NCI-H748 treated with DMSO at 0.1 percent for 48 hours (cell line): ENCODE data around the gene TRMT10A.
A peak's percentile ranks its signal among the peaks of the same experiment; 100 is the strongest.

Experiments
- DNase-seq: peaks from one replicate; lab custom pipeline; 2025; lab: John Stamatoyannopoulos, UW

Gene TRMT10A, protein sequence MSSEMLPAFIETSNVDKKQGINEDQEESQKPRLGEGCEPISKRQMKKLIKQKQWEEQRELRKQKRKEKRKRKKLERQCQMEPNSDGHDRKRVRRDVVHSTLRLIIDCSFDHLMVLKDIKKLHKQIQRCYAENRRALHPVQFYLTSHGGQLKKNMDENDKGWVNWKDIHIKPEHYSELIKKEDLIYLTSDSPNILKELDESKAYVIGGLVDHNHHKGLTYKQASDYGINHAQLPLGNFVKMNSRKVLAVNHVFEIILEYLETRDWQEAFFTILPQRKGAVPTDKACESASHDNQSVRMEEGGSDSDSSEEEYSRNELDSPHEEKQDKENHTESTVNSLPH

DNA sequence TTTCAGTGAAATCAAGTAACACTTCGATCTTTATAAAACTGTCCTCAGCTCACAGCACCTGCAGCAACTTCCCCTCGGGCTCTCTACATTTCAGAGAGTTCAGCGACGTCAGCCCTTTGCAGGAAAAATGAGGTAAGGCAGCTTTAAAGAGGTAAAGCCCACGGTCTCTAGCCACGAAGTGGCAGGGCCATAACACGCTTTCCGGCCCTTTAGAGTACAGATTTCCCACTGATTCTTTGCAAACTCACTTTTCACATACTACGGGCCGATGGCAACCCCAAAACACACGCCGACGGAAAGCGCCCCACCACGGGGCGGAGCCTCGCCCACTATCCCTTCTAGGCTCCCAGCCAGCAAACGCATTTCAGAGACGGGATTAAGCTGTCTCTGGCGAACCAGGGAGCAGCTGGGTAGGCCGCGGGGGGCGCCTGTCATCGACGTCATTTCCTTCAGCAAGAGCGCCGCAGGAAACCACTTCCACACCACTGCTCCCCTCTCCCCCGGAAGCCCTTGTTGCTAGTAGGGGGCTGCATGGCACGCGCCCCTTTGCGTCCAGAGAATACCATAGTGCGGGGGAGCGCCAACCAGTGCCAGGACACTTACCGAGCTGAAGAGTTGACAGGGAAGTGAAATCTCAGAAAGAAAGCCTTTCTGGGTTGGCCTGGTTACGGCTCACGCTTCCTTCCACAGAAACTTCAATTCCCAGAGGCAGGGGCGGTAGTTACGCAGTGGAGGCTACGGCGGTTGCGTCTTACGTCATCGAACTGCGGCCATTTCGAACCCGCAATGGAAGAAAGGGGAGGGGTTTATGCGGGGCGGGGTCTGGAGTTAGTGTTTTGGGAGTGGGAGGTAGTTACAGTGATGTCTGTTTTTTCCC lies at the start of gene TRMT10A:
TRMT10A (minus strand) TSS at position 730 of the 877 bp plus-strand sequence. CDS start 4,701 bp downstream, outside the sequence.
- DNase-seq: peak; percentile 83

DNA sequence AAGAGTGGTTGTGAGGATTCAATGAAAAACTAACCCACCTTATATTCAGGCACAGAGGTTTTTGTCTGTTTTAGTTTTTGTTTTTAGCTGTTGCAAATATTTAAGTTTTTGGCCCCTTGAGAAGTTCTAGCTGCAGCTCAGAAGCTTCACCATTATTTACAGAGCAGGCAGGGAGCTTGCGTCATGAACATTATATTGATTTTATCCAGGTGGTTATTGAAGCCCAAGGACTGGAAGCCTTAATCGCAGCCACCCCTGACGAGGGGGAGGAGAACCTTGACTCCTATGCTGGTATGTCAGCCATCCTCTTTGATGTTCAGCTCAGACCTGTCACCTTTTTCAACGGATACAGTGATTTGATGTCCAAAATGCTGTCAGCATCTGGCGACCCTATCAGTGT lies 48.9 kb upstream of the TRMT10A start:
- no peak for DNase-seq

DNA sequence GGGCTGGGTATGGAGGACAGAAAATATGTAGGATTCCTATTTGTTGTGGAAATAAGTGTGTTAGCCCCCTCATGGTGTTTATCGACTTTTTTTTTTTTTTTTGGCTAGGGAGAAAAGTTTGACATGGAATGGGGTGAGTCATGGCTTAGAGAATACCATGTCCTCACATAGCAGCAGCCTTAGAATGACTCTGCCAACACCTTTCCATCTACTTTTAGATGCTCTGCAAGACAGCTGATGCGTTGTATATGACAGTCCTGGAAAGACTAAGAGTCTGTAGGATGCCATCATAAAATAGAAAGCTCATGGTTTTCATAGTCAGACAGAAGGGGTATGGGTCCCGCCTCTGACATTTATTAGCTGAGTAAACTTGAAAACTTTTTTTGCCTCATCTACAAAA lies 48.4 kb upstream of the TRMT10A start:
- no peak for DNase-seq

DNA sequence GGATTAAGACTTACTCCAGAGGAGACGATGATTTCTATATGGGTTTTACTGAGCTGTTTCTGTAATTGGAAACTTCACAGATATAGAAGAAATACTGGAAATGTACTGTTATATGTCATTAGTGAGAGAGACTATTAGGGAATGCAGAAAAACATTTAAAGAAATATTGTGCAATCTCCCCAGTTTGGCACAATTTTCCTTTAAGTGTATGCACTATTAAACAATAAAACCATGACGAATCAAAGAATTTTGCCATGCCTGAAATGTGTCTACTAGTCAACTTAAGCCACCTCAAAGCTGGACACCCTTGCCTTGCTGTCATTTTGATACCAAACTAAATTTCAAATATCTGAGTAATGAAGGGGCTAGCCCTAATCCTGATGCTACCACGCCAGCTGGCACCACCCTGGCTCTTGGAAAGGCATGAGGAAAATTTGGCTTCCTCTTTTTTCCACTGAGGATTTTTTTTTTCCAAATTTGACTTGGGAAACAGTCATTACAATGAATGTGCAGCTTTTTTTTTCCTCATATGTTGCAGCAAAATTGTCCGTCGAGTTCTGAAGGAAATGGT lies 46.9 kb upstream of the TRMT10A start:
- no peak for DNase-seq

DNA sequence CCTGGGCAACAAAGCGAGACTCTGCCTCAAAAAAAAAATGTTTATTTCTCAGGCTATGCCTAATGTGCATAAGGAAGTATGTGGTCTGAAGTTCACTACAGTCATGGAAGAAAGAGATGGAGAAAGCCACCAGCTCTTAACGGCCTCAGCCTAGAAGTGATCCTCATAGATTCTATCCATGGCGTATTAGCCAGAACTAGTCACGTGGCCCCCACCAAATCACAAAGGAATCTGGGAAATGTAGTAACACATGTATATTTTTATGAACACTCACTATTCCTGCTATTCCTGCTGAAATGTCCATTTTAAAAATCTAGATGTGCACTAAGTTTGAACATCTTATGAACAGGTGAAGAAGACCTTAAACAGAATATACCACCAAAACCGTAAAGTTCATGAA lies 44.6 kb upstream of the TRMT10A start:
- no peak for DNase-seq

- DNase-seq: no peak
These were observed 42.9 kb upstream of the TRMT10A start for GRCh38 chr4:99606716-99607115.

DNA sequence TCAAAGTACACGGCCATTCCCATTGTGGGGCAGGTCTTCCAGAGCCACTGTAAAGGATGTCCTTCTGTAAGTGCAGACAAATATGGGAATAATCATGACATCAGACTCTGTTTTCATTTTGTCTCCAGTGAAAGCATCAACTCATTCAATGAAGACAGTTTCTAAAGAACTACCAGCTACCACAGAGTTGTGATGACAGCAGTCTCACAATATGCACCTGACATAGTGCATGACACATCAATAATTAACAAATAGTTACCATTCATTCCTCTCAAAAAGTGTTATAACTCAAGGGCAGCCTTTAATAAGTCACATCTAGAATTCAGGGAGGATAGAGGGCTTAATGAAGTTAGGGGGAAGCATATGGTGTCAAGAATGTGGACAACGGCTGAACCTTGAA lies 31.0 kb upstream of the TRMT10A start:
- DNase-seq: no peak

DNA sequence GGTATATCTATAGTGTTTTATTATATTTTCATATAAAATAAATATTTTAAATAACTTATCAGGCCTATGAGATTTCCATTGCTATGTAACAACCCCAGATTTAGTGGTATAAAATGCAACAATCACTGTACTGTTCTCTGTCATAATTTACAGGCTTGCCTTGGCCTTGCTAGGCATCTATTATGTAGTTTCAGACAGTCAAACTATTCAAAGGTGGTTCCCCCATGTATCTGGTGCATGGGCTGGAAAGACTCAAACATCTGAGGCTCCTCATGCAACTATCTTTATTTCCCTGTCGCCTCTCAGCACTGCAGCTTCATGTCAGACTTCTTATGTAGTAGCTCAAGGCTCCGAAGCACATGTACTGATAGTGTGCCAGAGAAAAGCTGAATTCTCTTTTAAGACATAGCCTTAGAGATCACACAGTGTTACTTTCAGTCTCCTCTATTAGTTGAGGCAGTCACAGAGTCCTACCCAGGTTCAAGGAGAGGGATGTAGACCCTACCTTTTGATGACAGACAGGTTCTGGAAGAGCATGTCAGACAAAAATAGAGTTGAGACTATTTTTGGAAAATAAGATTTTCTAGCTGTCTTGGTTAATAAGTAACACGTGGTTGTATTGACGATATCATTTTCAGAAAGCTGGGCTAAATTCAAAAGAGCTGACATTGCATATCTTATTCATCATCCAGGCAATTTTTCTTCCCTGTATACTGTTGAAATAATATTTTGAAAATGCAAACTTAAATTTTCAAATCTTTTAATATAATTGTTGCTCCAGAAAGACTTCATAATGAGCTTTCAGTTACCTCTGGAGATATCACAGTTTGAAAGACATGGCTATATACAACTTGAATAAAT lies 30.2 kb upstream of the TRMT10A start:
- DNase-seq: no peak

GRCh38 chr4:99591757-99592156 lies 27.9 kb upstream of the TRMT10A start:
- no peak for DNase-seq

GRCh38 chr4:99587803-99588202 lies 24.0 kb upstream of the TRMT10A start:
- no peak for DNase-seq

DNA sequence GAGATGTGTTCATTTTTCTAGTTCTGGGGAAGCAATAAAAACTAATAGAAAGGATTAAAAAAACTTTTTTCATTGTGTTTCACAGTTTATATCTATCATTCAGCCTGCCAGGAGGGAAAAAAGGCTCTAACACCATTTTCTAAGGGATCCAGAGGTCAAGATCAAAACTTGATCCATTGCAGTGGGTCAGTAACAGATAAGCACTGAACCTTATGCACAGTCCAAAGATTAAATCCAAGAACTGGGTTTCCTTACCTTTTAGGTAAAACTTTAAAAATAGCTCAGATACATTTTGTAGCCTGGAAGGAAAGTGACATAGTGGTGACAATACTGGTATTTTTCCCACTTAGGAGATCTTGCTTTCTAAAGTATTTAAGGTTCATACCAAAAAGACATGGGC lies 23.5 kb upstream of the TRMT10A start:
- DNase-seq: no peak

- no peak for DNase-seq
These were observed 23.0 kb upstream of the TRMT10A start for GRCh38 chr4:99586797-99587196.

GRCh38 chr4:99586322-99586721 lies 22.5 kb upstream of the TRMT10A start:
- DNase-seq: peak; percentile 55

GRCh38 chr4:99585516-99585915 lies 21.7 kb upstream of the TRMT10A start:
- no peak for DNase-seq

DNA sequence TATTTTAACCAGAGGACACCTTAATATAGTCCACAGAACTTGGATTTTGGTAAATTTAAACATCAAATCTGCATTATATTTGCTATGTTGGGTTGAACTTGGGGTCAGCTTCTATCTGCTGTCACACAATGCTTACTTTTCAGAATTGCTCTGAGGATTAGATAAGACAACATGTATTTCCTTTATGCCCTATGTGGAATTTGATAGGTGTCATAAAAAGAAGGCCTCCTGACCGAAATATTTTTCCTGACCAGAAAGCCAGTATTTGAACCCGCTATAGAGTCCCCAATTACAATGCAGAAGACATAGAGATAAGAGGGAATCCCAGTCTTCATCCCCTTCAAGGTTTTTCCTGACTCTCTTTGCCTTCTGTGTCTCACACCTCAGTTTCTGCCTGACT lies 14.9 kb upstream of the TRMT10A start:
- DNase-seq: no peak

DNA sequence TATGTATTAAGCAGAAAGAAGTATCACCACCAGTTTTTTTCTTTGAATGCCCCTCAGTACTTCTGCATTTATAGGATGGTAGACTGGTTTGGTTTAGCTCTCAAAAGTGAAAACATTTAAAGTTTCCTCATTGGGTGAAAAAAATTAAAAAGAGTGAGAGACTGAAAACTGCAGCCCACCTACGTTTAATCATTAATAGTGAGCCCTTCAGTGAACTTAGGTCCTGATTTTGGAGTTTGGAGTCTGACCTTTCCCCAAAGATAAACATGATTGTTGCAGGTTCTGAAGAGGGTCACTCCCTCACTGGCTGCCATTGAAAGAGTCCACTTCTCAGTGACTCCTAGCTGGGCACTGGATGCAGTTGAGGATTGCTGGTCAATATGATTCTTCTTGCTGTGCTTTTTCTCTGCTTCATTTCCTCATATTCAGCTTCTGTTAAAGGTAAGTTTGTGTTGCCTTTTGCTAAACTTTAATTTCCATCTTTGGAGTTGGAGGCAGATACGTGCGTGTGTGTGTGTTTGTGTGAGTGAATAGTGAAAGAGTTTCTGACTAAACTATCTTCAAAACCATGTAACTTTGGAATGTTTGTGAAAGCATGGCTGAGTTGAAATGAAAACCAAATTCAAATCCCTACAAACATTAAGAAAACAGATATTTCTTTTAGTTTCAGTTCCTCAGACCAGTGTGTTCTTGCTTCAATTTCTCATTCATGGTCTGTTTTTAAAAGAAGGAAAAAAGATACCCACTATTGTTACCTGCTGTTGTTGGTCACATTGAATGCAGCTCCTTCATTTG lies 10.9 kb upstream of the TRMT10A start, which contains the start of gene MTTP:
MTTP (plus strand) TSS at position 295 of the 795 bp plus-strand sequence; CDS start at position 381, 86 bp downstream.
- no peak for DNase-seq

GRCh38 chr4:99573735-99574368 lies 10.0 kb upstream of the TRMT10A start:
- DNase-seq: no peak

GRCh38 chr4:99572527-99573240 lies 8.8 kb upstream of the TRMT10A start:
- no peak for DNase-seq

- no peak for DNase-seq
These were observed 8.0 kb upstream of the TRMT10A start for GRCh38 chr4:99571883-99572282.

DNA sequence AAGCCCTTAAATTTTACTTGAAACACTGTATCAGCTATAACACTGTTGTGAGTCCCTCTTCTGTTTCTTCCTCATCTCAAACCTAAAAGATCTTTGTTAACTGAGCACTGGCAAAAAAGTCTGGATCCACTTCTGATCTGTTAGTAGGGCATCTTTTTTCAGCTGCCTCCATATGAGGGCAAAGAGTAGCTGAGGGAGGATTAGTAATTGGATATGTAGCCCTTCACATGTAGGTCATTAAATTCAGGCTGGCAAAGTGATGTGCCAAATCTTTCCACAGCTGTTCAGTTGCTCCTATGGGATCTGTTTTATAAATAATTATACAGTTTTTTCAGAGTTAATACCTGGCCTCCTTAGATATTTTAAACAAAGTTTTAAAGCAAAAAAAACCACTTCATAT lies 1.1 kb upstream of the TRMT10A start:
- no peak for DNase-seq
